ENCODE results near the gene KCNQ5.
"Not testable (repeated sequence)": the region's sequence is repeated elsewhere in the genome, so short reads cannot be mapped to it uniquely, and the experiment has no call there.

KCNQ5 gene

GRCh38 chr6:72975352-72975752, 353.5 kb downstream of the KCNQ5 start:
- no peak overlapping the region for H3K4me3 ChIP-seq (ENCODE audit: low read length)
- no peak for TF ChIP-seq EZH2phosphoT487 (IDR thresholded peaks at IDR 0.05; ENCODE audit: borderline replicate concordance, low read length)
- no peak for TF ChIP-seq CTCF (IDR thresholded peaks at IDR 0.05; ENCODE audit: low read depth, low read length, poor library complexity, severe bottlenecking)
- H3K9me3 ChIP-seq (ENCODE audit: control insufficient read depth, insufficient read depth, low read length), result no peaks in the 10 kb centered on the region
- no peaks in the 10 kb centered on the region for H3K27me3 ChIP-seq (ENCODE audit: control insufficient read depth, low read length)
- H3K79me2 ChIP-seq (ENCODE audit: control insufficient read depth, low read length), result peaks cover 7% of the 10 kb centered on the region
- peaks cover 7% of the 10 kb centered on the region for H3K36me3 ChIP-seq (ENCODE audit: control insufficient read depth, low read length)
- no peaks in the 10 kb centered on the region for H4K20me1 ChIP-seq (ENCODE audit: control insufficient read depth, insufficient read depth, low read depth, low read length)
- H3K27ac ChIP-seq (ENCODE audit: low read depth, low read length), result no peak overlapping the region
- H3K4me2 ChIP-seq (ENCODE audit: low read length), result no peak overlapping the region
- peaks cover 13% of the 10 kb centered on the region for H3K4me1 ChIP-seq (ENCODE audit: control insufficient read depth, low read length)
- no peaks in the 10 kb centered on the region for H3K9me2 ChIP-seq (replicated peaks; ENCODE audit: control insufficient read depth, low read length)
- no peaks in the 10 kb centered on the region for H3F3A ChIP-seq (ENCODE audit: control insufficient read depth, insufficient read depth)

GRCh38 chr6:72976484-72976883, 354.6 kb downstream of the KCNQ5 start:
- Histone ChIP-seq H3K36me3 (ENCODE audit: control insufficient read depth, low read length) (peaks cover 7% of the 10 kb centered on the region), H3K9me3 (ENCODE audit: control insufficient read depth, insufficient read depth, low read length) (no peaks in the 10 kb centered on the region), H3K4me3 (ENCODE audit: low read length) (no peak overlapping the region), H4K20me1 (ENCODE audit: control insufficient read depth, insufficient read depth, low read depth, low read length) (no peaks in the 10 kb centered on the region), H3K4me2 (ENCODE audit: low read length) (no peak overlapping the region), H3K9me2 (replicated peaks; ENCODE audit: control insufficient read depth, low read length) (no peaks in the 10 kb centered on the region), H3K27me3 (ENCODE audit: control insufficient read depth, low read length) (no peaks in the 10 kb centered on the region), H3K79me2 (ENCODE audit: control insufficient read depth, low read length) (peaks cover 7% of the 10 kb centered on the region), H3K4me1 (ENCODE audit: control insufficient read depth, low read length) (peaks cover 13% of the 10 kb centered on the region), H3F3A (ENCODE audit: control insufficient read depth, insufficient read depth) (no peaks in the 10 kb centered on the region), H3K27ac (ENCODE audit: low read depth, low read length) (no peak overlapping the region)
- TF ChIP-seq CTCF (IDR thresholded peaks at IDR 0.05; ENCODE audit: low read depth, low read length, poor library complexity, severe bottlenecking) (no peak), EZH2phosphoT487 (IDR thresholded peaks at IDR 0.05; ENCODE audit: borderline replicate concordance, low read length) (no peak)

GRCh38 chr6:72977114-72977513, 355.2 kb downstream of the KCNQ5 start:
- no peaks in the 10 kb centered on the region for H3K27me3 ChIP-seq (ENCODE audit: control insufficient read depth, low read length)
- H3F3A ChIP-seq (ENCODE audit: control insufficient read depth, insufficient read depth), result no peaks in the 10 kb centered on the region
- no peak overlapping the region for H3K4me2 ChIP-seq (ENCODE audit: low read length)
- H3K9me3 ChIP-seq (ENCODE audit: control insufficient read depth, insufficient read depth, low read length), result no peaks in the 10 kb centered on the region
- no peaks in the 10 kb centered on the region for H4K20me1 ChIP-seq (ENCODE audit: control insufficient read depth, insufficient read depth, low read depth, low read length)
- peaks cover 13% of the 10 kb centered on the region for H3K4me1 ChIP-seq (ENCODE audit: control insufficient read depth, low read length)
- H3K79me2 ChIP-seq (ENCODE audit: control insufficient read depth, low read length), result peaks cover 7% of the 10 kb centered on the region
- no peak overlapping the region for H3K4me3 ChIP-seq (ENCODE audit: low read length)
- H3K9me2 ChIP-seq (replicated peaks; ENCODE audit: control insufficient read depth, low read length), result no peaks in the 10 kb centered on the region
- TF ChIP-seq EZH2phosphoT487 (IDR thresholded peaks at IDR 0.05; ENCODE audit: borderline replicate concordance, low read length), result no peak
- TF ChIP-seq CTCF (IDR thresholded peaks at IDR 0.05; ENCODE audit: low read depth, low read length, poor library complexity, severe bottlenecking), result no peak
- peaks cover 7% of the 10 kb centered on the region for H3K36me3 ChIP-seq (ENCODE audit: control insufficient read depth, low read length)
- H3K27ac ChIP-seq (ENCODE audit: low read depth, low read length), result no peak overlapping the region

GRCh38 chr6:72978808-72979207, 356.9 kb downstream of the KCNQ5 start:
- H3K27ac ChIP-seq (ENCODE audit: low read depth, low read length); H3K9me2 ChIP-seq (replicated peaks; ENCODE audit: control insufficient read depth, low read length); H3K9me3 ChIP-seq (ENCODE audit: control insufficient read depth, insufficient read depth, low read length); H3K4me2 ChIP-seq (ENCODE audit: low read length); H3K27me3 ChIP-seq (ENCODE audit: control insufficient read depth, low read length); H3K36me3 ChIP-seq (ENCODE audit: control insufficient read depth, low read length); H4K20me1 ChIP-seq (ENCODE audit: control insufficient read depth, insufficient read depth, low read depth, low read length); H3F3A ChIP-seq (ENCODE audit: control insufficient read depth, insufficient read depth); H3K4me3 ChIP-seq (ENCODE audit: low read length); H3K79me2 ChIP-seq (ENCODE audit: control insufficient read depth, low read length): not testable (repeated sequence)
- peaks cover 13% of the 10 kb centered on the region for H3K4me1 ChIP-seq (ENCODE audit: control insufficient read depth, low read length)

- H3K27me3 ChIP-seq (ENCODE audit: control insufficient read depth, low read length); H3K4me1 ChIP-seq (ENCODE audit: control insufficient read depth, low read length); H3K27ac ChIP-seq (ENCODE audit: low read depth, low read length); H3K9me2 ChIP-seq (replicated peaks; ENCODE audit: control insufficient read depth, low read length); H4K20me1 ChIP-seq (ENCODE audit: control insufficient read depth, insufficient read depth, low read depth, low read length); H3K9me3 ChIP-seq (ENCODE audit: control insufficient read depth, insufficient read depth, low read length); H3F3A ChIP-seq (ENCODE audit: control insufficient read depth, insufficient read depth); H3K4me3 ChIP-seq (ENCODE audit: low read length); H3K36me3 ChIP-seq (ENCODE audit: control insufficient read depth, low read length); H3K79me2 ChIP-seq (ENCODE audit: control insufficient read depth, low read length); H3K4me2 ChIP-seq (ENCODE audit: low read length): not testable (repeated sequence)
Observed at GRCh38 chr6:72984189-72984831, 362.4 kb downstream of the KCNQ5 start.

Data from DOHH2 (cell line).